Measurements from ENCODE around the gene GTPBP2. TPM values are rescaled to one million over a fixed set of nuclear protein-coding genes. Genes with fewer than 3 reads are reported as not detected.
"Not testable (repeated sequence)": the region's sequence is repeated elsewhere in the genome, so short reads cannot be mapped to it uniquely, and the experiment has no call there.

Gene GTPBP2
- total RNA-seq, 1 donor from 2014 or later: 68.1 TPM

- no peak for DNase-seq (ENCODE audit: extremely low read depth, low read depth, low spot score)
These were observed 4.2 kb downstream of the GTPBP2 start for GRCh38 chr6:43624786-43625288.

- DNase-seq (ENCODE audit: extremely low read depth, low read depth, low spot score): no peak
These were observed 4.9 kb downstream of the GTPBP2 start for GRCh38 chr6:43623880-43624785.

- no peak for DNase-seq (ENCODE audit: extremely low read depth, low read depth, low spot score)
These were observed 6.5 kb downstream of the GTPBP2 start for GRCh38 chr6:43622541-43622940.

- no peak for DNase-seq (ENCODE audit: extremely low read depth, low read depth, low spot score)
These were observed 7.3 kb downstream of the GTPBP2 start for GRCh38 chr6:43621836-43622180.

GRCh38 chr6:43621078-43621835 is 7.8 kb downstream of the GTPBP2 start:
- DNase-seq (ENCODE audit: extremely low read depth, low read depth, low spot score): no peak

- DNase-seq (ENCODE audit: extremely low read depth, low read depth, low spot score): no peak
These were observed 12.2 kb downstream of the GTPBP2 start for GRCh38 chr6:43616725-43617472.

- DNase-seq (ENCODE audit: extremely low read depth, low read depth, low spot score): no peak
These were observed 14.7 kb downstream of the GTPBP2 start for GRCh38 chr6:43614396-43614730.

- DNase-seq (ENCODE audit: extremely low read depth, low read depth, low spot score): no peak
These were observed 15.2 kb downstream of the GTPBP2 start for GRCh38 chr6:43613721-43614395.

GRCh38 chr6:43610431-43610830 is 18.6 kb downstream of the GTPBP2 start:
- DNase-seq (ENCODE audit: extremely low read depth, low read depth, low spot score): no peak

GRCh38 chr6:43609402-43609801 is 19.7 kb downstream of the GTPBP2 start:
- no peak for DNase-seq (ENCODE audit: extremely low read depth, low read depth, low spot score)

- no peak for DNase-seq (ENCODE audit: extremely low read depth, low read depth, low spot score)
These were observed 20.3 kb downstream of the GTPBP2 start for GRCh38 chr6:43608807-43609206.

GRCh38 chr6:43608310-43608763 is 20.7 kb downstream of the GTPBP2 start:
- peak; percentile 68 for DNase-seq (ENCODE audit: extremely low read depth, low read depth, low spot score)

- DNase-seq (ENCODE audit: extremely low read depth, low read depth, low spot score): no peak
These were observed 23.0 kb downstream of the GTPBP2 start for GRCh38 chr6:43606019-43606418.

GRCh38 chr6:43604174-43604573 is 24.9 kb downstream of the GTPBP2 start:
- peak; percentile 55 for DNase-seq (ENCODE audit: extremely low read depth, low read depth, low spot score)

- DNase-seq (ENCODE audit: extremely low read depth, low read depth, low spot score): no peak
These were observed 28.5 kb downstream of the GTPBP2 start for GRCh38 chr6:43600595-43600994.

- DNase-seq (ENCODE audit: extremely low read depth, low read depth, low spot score): no peak
These were observed 35.1 kb downstream of the GTPBP2 start for GRCh38 chr6:43593938-43594337.

- not testable (repeated sequence) for DNase-seq (ENCODE audit: extremely low read depth, low read depth, low spot score)
These were observed 39.5 kb downstream of the GTPBP2 start for GRCh38 chr6:43589564-43589963.

GRCh38 chr6:43588194-43588593 is 40.9 kb downstream of the GTPBP2 start:
- no peak for DNase-seq (ENCODE audit: extremely low read depth, low read depth, low spot score)

GRCh38 chr6:43584892-43585570 is 44.0 kb downstream of the GTPBP2 start:
- DNase-seq (ENCODE audit: extremely low read depth, low read depth, low spot score): no peak

- no peak for DNase-seq (ENCODE audit: extremely low read depth, low read depth, low spot score)
These were observed 46.2 kb downstream of the GTPBP2 start for GRCh38 chr6:43582911-43583310.

Data from glomerular endothelial cell (primary cell).